Dermis microvascular lymphatic vessel endothelial cell (primary cell): Measurements from ENCODE around the gene OASL. TPM values are rescaled to one million over a fixed set of nuclear protein-coding genes. Genes with fewer than 3 reads are reported as not detected.

Source experiments
- total RNA-seq: library from RNA; depleted of rRNA; stranded (reverse); fragments of >200 nt; gene quantifications from 2 replicates; pipeline ENCODE4 v1.2.1, GENCODE V29; 2014

Gene OASL
- total RNA-seq, 1 donor from 2014 or later: 0.26 TPM

Other genes starting within 250 kb of the OASL start
- 3.5 and 6.8 TPM in 2 replicates for gene SPPL3, start 134.9 kb downstream of the OASL start, total RNA-seq
- not detected in 2 replicates for gene HNF1A, start 60.7 kb downstream of the OASL start, total RNA-seq
- 12.6 and 14.9 TPM in 2 replicates for gene C12orf43, start 22.8 kb downstream of the OASL start, total RNA-seq
- 3.9 and 6.4 TPM in 2 replicates for gene P2RX7, start 93.6 kb upstream of the OASL start, total RNA-seq
- gene P2RX4, start 170.9 kb upstream of the OASL start, total RNA-seq: 81.9 and 208 TPM in 2 replicates